Gastroesophageal sphincter (tissue), 4 donors: ENCODE data around the gene MUC22. TPM values are rescaled to one million over a fixed set of nuclear protein-coding genes. Genes with fewer than 3 reads are reported as not detected.
"Not testable (repeated sequence)": the region's sequence is repeated elsewhere in the genome, so short reads cannot be mapped to it uniquely, and the experiment has no call there.

Experiments
- ATAC-seq: fragments of 150-250 bp; one replicate; pipeline ENCODE4 v1.9.1; 2016; ENCODE audit warnings: mild to moderate bottlenecking, moderate library complexity
- H3K27ac ChIP-seq, 4 donors: fragments of 200-600 bp; sonication (generic) in 3 of 4; 1 replicate in 3 of 4; 2 replicates in 1 of 4; pipeline ENCODE4 v1.5.1; 2016 to 2019
- H3K27me3 ChIP-seq: fragments of 200-600 bp; sonication (generic); one replicate; pipeline ENCODE4 v1.5.1; 2019
- H3K36me3 ChIP-seq, 2 donors: fragments of 200-600 bp; sonication (generic); one replicate each; pipeline ENCODE4 v1.5.1; 2019; ENCODE audit warnings: control low read depth in 1 of 2
- H3K4me1 ChIP-seq, 3 donors: fragments of 200-600 bp; sonication (generic); 1 replicate in 2 of 3; 2 replicates in 1 of 3; pipeline ENCODE4 v1.5.1; 2016 to 2019; ENCODE audit warnings: control low read depth in 2 of 3
- H3K4me3 ChIP-seq, 2 donors: fragments of 200-600 bp; sonication (generic); one replicate each; pipeline ENCODE4 v1.5.1; 2019; ENCODE audit warnings: mild to moderate bottlenecking in 1 of 2, moderate library complexity in 1 of 2
- H3K9me3 ChIP-seq, 3 donors: fragments of 200-600 bp; sonication (generic); one replicate each; pipeline ENCODE4 v1.5.1; 2017 to 2019; ENCODE audit warnings: control low read depth in 2 of 3
- CTCF ChIP-seq, 4 experiments: fragments of 200-600 bp in 2 of 4; fragments of 450-650 bp in 2 of 4; sonication (generic) in 1 of 4; IDR thresholded peaks; one replicate each; pipeline ENCODE4 v1.5.1; 2017 to 2019; ENCODE audit warnings: antibody characterized with exemption in 4 of 4, mild to moderate bottlenecking in 2 of 4, moderate library complexity in 2 of 4
- EP300 ChIP-seq: sonication (generic); formaldehyde crosslinking; IDR thresholded peaks from one replicate; pipeline ENCODE4 v1.6.1; 2017; ENCODE audit warnings: antibody characterized with exemption, mild to moderate bottlenecking
- POLR2A ChIP-seq, 2 donors: fragments of 450-650 bp; IDR thresholded peaks; one replicate each; pipeline ENCODE4 v1.6.1; 2017; ENCODE audit warnings: antibody characterized with exemption in 2 of 2, mild to moderate bottlenecking in 2 of 2, moderate library complexity in 1 of 2
- POLR2AphosphoS5 ChIP-seq: sonication (generic); formaldehyde crosslinking; IDR thresholded peaks from one replicate; pipeline ENCODE4 v1.6.1; 2017; ENCODE audit warnings: antibody characterized with exemption
- WGBS, 2 donors: methylation state at CpG; one replicate each; pipeline ENCODE4 v1.1.5; 2018; ENCODE audit warnings: low coverage in 1 of 2; 5-methylcytosine and 5-hydroxymethylcytosine counted together
- total RNA-seq, 4 donors: library from RNA; depleted of rRNA; stranded (reverse); fragments of >200 nt; gene quantifications; one replicate each; pipeline ENCODE4 v1.1.0, GENCODE V29; 2016

MUC22 gene
- total RNA-seq, 4 donors from 2014 or later, result 0.16 to 0.62 TPM; not detected in 2

DNA sequence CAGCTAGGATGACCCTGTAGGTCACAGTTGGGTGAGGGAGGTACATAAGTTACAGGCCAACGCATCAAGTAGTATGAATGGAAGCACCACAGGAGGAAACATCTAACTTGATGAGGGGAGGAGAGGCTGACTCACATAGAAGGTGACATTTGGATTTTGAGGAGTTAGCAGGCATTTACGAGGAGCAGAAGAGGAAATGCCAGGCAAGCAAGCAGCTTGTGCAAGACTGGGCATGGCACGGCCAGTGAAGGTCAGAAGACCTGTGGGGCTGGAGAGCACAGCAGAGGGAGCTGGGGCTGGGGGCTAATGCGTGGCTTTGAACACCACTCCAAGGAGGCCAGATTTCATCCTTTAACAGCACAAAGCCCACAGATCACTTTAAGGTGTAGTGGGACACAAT, 37.8 kb downstream of the MUC22 start:
- no peak for ATAC-seq
- Histone ChIP-seq H3K27ac (no peak overlapping the region), H3K4me3 (no peak overlapping the region), H3K4me1 (peaks cover 0 to 5% (median 0%) of the 10 kb centered on the region in 3 donors), H3K36me3 (no peaks in the 10 kb centered on the region), H3K27me3 (peaks cover 44% of the 10 kb centered on the region), H3K9me3 (no peaks in the 10 kb centered on the region)
- TF ChIP-seq CTCF (IDR thresholded peaks at IDR 0.05) (no peak), POLR2A (IDR thresholded peaks at IDR 0.05) (no peak), POLR2AphosphoS5 (no peak), EP300 (no peak)
- WGBS, 2 donors, result 65 to 70% methylated on average over 2 to 4 of the region's 4 CpGs

GRCh38 chr6:31049518-31049917, 39.2 kb downstream of the MUC22 start:
- TF ChIP-seq POLR2A (IDR thresholded peaks at IDR 0.05) (no peak), EP300 (no peak), CTCF (IDR thresholded peaks at IDR 0.05) (no peak), POLR2AphosphoS5 (no peak)
- H3K27ac ChIP-seq, result no peak overlapping the region
- ATAC-seq, result no peak
- H3K9me3 ChIP-seq, result no peaks in the 10 kb centered on the region
- H3K4me1 ChIP-seq, result no peaks in the 10 kb centered on the region
- 81 to 86% methylated on average over 6 of the region's 6 CpGs for WGBS, 2 donors
- H3K36me3 ChIP-seq, result no peaks in the 10 kb centered on the region
- H3K27me3 ChIP-seq, result peaks cover 56% of the 10 kb centered on the region
- no peak overlapping the region for H3K4me3 ChIP-seq

DNA sequence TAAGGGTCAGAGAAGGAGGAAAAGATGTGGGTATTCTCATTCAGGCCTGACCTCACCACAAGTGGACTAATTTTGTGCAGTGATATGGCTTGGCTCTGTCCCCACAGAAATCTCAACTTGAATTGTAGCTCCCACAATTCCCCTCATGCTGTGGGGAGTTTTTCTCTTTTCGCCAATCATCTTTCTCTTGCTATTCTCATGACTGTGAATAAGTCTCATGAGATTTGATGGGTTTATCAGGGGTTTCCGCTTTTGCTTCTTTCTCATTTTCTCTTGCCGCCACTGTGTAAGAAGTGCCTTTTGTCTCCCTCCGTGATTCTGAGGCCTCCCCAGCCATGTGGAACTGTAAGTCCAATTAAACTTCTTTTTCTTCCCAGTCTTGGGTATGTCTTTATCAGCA, 42.9 kb downstream of the MUC22 start:
- not testable (repeated sequence) for H3K4me1 ChIP-seq, H3K4me3 ChIP-seq, ATAC-seq, H3K9me3 ChIP-seq, H3K36me3 ChIP-seq, H3K27ac ChIP-seq
- WGBS, 2 donors, result 71 to 80% methylated on average over 1 to 4 of the region's 4 CpGs
- peaks cover 41% of the 10 kb centered on the region for H3K27me3 ChIP-seq

- 11% methylated on average over 3 of the region's 8 CpGs; no CpG with 5 or more reads in 1 of the 2 donors for WGBS, 2 donors
- Histone ChIP-seq H3K36me3 (no peaks in the 10 kb centered on the region), H3K4me1 (no peaks in the 10 kb centered on the region), H3K27me3 (peaks cover 34% of the 10 kb centered on the region), H3K4me3 (no peak overlapping the region), H3K27ac (no peak overlapping the region), H3K9me3 (no peaks in the 10 kb centered on the region)
- no peak for TF ChIP-seq CTCF (IDR thresholded peaks at IDR 0.05)
- no peak for TF ChIP-seq POLR2AphosphoS5
- ATAC-seq, result no peak
These were observed 43.6 kb downstream of the MUC22 start for GRCh38 chr6:31053873-31054272.

DNA sequence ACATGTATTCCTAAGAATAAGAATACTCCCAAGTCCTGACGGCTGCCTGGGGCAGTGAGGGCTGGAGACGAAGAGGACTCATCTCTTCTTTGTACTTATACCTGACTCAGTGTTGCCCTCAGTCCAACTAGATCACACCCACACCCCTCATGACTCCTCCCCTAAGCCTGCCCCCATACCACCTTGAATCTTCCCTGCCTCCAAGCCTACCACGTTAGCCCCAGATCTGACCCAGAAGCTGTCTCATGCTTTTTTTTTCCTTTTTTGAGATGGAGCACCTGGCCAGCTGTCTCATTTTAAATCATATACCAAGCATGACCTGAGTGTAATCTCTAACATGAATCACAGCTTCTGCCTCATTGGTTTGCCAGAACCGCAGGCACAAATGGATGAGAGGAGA, 45.2 kb downstream of the MUC22 start:
- no peaks in the 10 kb centered on the region for H3K4me1 ChIP-seq
- no peak for TF ChIP-seq POLR2AphosphoS5
- ATAC-seq, result no peak
- 70% methylated on average over 3 of the region's 4 CpGs; no CpG with 5 or more reads in 1 of the 2 donors for WGBS, 2 donors
- no peaks in the 10 kb centered on the region for H3K9me3 ChIP-seq
- no peak overlapping the region for H3K4me3 ChIP-seq
- H3K27me3 ChIP-seq, result peaks cover 26% of the 10 kb centered on the region
- H3K27ac ChIP-seq, result no peak overlapping the region
- H3K36me3 ChIP-seq, result no peaks in the 10 kb centered on the region

DNA sequence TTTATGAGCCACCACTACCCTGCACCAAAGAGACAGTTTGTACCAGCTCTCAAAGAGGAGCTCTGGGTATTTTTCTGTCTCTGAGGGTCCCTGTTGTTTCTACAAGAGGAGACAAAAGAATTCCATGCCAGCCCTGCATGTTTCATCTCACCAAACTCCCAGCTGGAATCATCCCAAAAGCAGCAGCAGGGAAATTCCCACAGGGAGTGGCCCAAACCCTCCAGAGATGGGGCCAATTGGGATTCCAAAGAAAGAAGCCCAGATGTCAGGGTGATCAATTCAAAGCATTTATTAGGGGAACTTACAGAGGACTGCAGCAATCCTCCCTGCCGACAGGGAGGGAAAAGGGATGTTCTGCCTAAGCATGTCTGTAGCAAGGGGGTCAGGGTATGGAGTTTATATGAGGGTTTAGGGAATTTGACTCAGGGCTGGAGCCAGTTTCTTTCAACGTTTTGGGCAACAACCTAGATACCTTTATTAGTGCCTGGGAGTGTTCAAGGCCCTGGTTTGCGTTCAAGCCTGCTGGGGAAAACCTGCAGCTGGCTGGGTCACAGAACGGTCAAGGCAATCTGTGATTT, 47.2 kb downstream of the MUC22 start:
- Histone ChIP-seq H3K36me3 (no peaks in the 10 kb centered on the region), H3K4me3 (no peak overlapping the region), H3K9me3 (no peaks in the 10 kb centered on the region), H3K27me3 (peaks cover 21% of the 10 kb centered on the region), H3K4me1 (no peaks in the 10 kb centered on the region), H3K27ac (no peak overlapping the region)
- TF ChIP-seq POLR2A (IDR thresholded peaks at IDR 0.05) (no peak), CTCF (IDR thresholded peaks at IDR 0.05) (no peak), EP300 (no peak), POLR2AphosphoS5 (no peak)
- WGBS, 2 donors, result 53% methylated on average over 4 of the region's 4 CpGs; no CpG with 5 or more reads in 1 of the 2 donors
- ATAC-seq, result no peak
